ENCODE measurements around the gene TSKS.

GRCh38 chr19:49744946-49745381, 18.1 kb downstream of the TSKS start:
- TF ChIP-seq POLR2A (IDR thresholded peaks at IDR 0.05) (no peak), CTCF (IDR thresholded peaks at IDR 0.05) (no peak)
